ENCODE data around the gene VOPP1. TPM values are rescaled to one million over a fixed set of nuclear protein-coding genes. Genes with fewer than 3 reads are reported as not detected.

VOPP1 gene
- total and polyA plus RNA-seq, 8 donors = 15.1 to 37.3 (median 19.2) TPM

- Histone ChIP-seq H3K27ac (no peak overlapping the region), H3K4me1 (no peaks in the 10 kb centered on the region), H3K27me3 (no peaks in the 10 kb centered on the region), H3K4me3 (no peak overlapping the region), H3K9me3 (no peaks in the 10 kb centered on the region), H3K36me3 (peaks cover 0 to 8% (median 0%) of the 10 kb centered on the region in 3 donors)
- DNase-seq (no peak), FAIRE-seq (no peak), ATAC-seq (peak in 1 of 4 donors; percentile 25)
- intact Hi-C loops (cut with DNase I) = no loop called here
- WGBS, 2 donors = 81 to 83% methylated on average over 13 of the region's 13 CpGs
- TF ChIP-seq CTCF (IDR thresholded peaks at IDR 0.05) = no peak
Measured at GRCh38 chr7:55515569-55516279, 56.6 kb downstream of the VOPP1 start.

GRCh38 chr7:55514546-55515265, 57.6 kb downstream of the VOPP1 start:
- WGBS, 2 donors = 92 to 98% methylated on average over 6 of the region's 6 CpGs
- ATAC-seq (no peak), DNase-seq (no peak), FAIRE-seq (no peak)
- no peak for TF ChIP-seq CTCF (IDR thresholded peaks at IDR 0.05)
- Histone ChIP-seq H3K27me3 (no peaks in the 10 kb centered on the region), H3K4me3 (no peak overlapping the region), H3K4me1 (no peaks in the 10 kb centered on the region), H3K36me3 (peaks cover 0 to 8% (median 0%) of the 10 kb centered on the region in 3 donors), H3K27ac (no peak overlapping the region), H3K9me3 (no peaks in the 10 kb centered on the region)
- intact Hi-C loops (cut with DNase I) = no loop called here

GRCh38 chr7:55513868-55514267, 58.4 kb downstream of the VOPP1 start:
- DNase-seq = no peak
- H3K27me3 ChIP-seq = no peaks in the 10 kb centered on the region

GRCh38 chr7:55512635-55513191, 59.6 kb downstream of the VOPP1 start:
- Histone ChIP-seq H3K9me3 (no peaks in the 10 kb centered on the region), H3K27ac (no peak overlapping the region), H3K27me3 (no peaks in the 10 kb centered on the region), H3K4me1 (no peaks in the 10 kb centered on the region), H3K4me3 (no peak overlapping the region), H3K36me3 (peaks cover 0 to 8% (median 0%) of the 10 kb centered on the region in 3 donors)
- WGBS, 2 donors = 90 to 92% methylated on average over 10 of the region's 10 CpGs
- no peak for FAIRE-seq
- TF ChIP-seq CTCF (IDR thresholded peaks at IDR 0.05) = no peak
- intact Hi-C loops (cut with DNase I) = no loop called here
- no peak for ATAC-seq
- no peak for DNase-seq

More at GRCh38 chr7:55513868-55514267, 58.4 kb downstream of the VOPP1 start:
- intact Hi-C loops (cut with DNase I) = no loop called here
- Histone ChIP-seq H3K4me3 (no peak overlapping the region), H3K4me1 (no peaks in the 10 kb centered on the region), H3K27ac (no peak overlapping the region), H3K9me3 (no peaks in the 10 kb centered on the region), H3K36me3 (peaks cover 0 to 8% (median 0%) of the 10 kb centered on the region in 3 donors)
- FAIRE-seq (no peak), ATAC-seq (no peak)
- no peak for TF ChIP-seq CTCF (IDR thresholded peaks at IDR 0.05)
- WGBS, 2 donors = 90 to 93% methylated on average over 5 of the region's 5 CpGs
